Esophagus squamous epithelium (tissue), 5 donors: ENCODE measurements around the gene SLC17A5. TPM values are rescaled to one million over a fixed set of nuclear protein-coding genes. Genes with fewer than 3 reads are reported as not detected.

Experiments
- DNase-seq: peaks from one replicate; lab custom pipeline; 2025; lab: John Stamatoyannopoulos, UW
- H3K27ac ChIP-seq, 4 donors: fragments of 200-600 bp; sonication (generic); one replicate each; pipeline ENCODE4 v1.5.1; 2016 to 2019; ENCODE audit warnings: mild to moderate bottlenecking in 1 of 4
- H3K27me3 ChIP-seq, 4 donors: fragments of 200-600 bp; sonication (generic); 1 replicate in 3 of 4; 2 replicates in 1 of 4; pipeline versions ENCODE4 v1.5.1 to v1.6.0; 2017 to 2021; ENCODE audit warnings: antibody characterized with exemption in 1 of 4
- H3K36me3 ChIP-seq, 3 donors: fragments of 200-600 bp; sonication (generic); one replicate each; pipeline ENCODE4 v1.5.1; 2016 to 2019
- H3K4me1 ChIP-seq, 3 donors: fragments of 200-600 bp; sonication (generic); one replicate each; pipeline ENCODE4 v1.5.1; 2017 to 2019
- H3K4me3 ChIP-seq, 4 donors: fragments of 200-600 bp; sonication (generic); 1 replicate in 3 of 4; 2 replicates in 1 of 4; pipeline ENCODE4 v1.5.1; 2016 to 2019; ENCODE audit warnings: mild to moderate bottlenecking in 2 of 4, moderate library complexity in 1 of 4
- H3K9me3 ChIP-seq, 3 donors: fragments of 200-600 bp; sonication (generic); one replicate each; pipeline ENCODE4 v1.5.1; 2016 to 2019
- POLR2A ChIP-seq, 4 donors: fragments of 450-650 bp; IDR thresholded peaks; one replicate each; pipeline ENCODE4 v1.6.1; 2017; ENCODE audit warnings: antibody characterized with exemption in 4 of 4, mild to moderate bottlenecking in 4 of 4, moderate library complexity in 3 of 4
- WGBS, 2 donors: methylation state at CpG; one replicate each; pipeline ENCODE4 v1.1.5; 2018; 5-methylcytosine and 5-hydroxymethylcytosine counted together
- intact Hi-C: fragments of 100-400 bp; cut with DNase I; formaldehyde crosslinking; loops from one replicate; pipeline ENCODE4 v1.15.0; 2022
- total RNA-seq, 4 donors: library from RNA; depleted of rRNA; stranded (reverse); fragments of >200 nt; gene quantifications; one replicate each; pipeline ENCODE4 v1.1.0, GENCODE V29; 2016
- TF ChIP-seq, protein P1 (sequence below), 6 experiments: fragments of 450-650 bp in 4 of 6; fragments of 200-600 bp in 2 of 6; sonication (generic) in 2 of 6; IDR thresholded peaks; one replicate each; pipeline ENCODE4 v1.5.1; 2016 to 2019; ENCODE audit warnings: antibody characterized with exemption in 6 of 6, mild to moderate bottlenecking in 4 of 6, moderate library complexity in 4 of 6
- donor health status: DM: yes; HTN: yes; CAD: no.

The SLC17A5 gene
- total RNA-seq, 4 donors from 2014 or later = 6.7 to 13.7 (median 9.9) TPM

DNA sequence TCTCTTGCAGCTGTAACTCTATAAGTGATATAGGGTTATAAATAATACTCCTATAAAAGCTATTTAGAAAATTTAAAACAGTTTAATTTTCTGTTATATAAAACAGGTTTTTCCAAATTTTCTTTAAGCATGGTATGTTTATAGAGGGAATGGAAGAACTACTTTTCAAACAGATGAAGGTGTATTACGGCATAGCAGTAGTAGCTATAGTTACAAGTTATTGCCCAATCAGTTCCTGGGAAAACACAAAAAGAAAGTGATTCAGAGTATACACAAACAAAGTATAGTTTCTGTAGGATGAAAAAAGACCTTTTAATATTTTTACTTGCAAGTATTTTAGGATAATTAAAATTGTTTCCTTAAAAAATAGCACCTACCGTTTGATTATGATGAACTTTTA lies 9.8 kb downstream of the SLC17A5 start:
- Histone ChIP-seq H3K9me3 (no peaks in the 10 kb centered on the region), H3K27ac (no peak overlapping the region), H3K4me1 (peaks cover 0 to 21% (median 0%) of the 10 kb centered on the region in 3 donors), H3K27me3 (no peaks in the 10 kb centered on the region), H3K36me3 (peaks cover 0 to 44% (median 0%) of the 10 kb centered on the region in 3 donors), H3K4me3 (no peak overlapping the region)
- intact Hi-C loops = no loop called here
- WGBS, 2 donors = 48% methylated on average over 2 of the region's 2 CpGs
- no peak for DNase-seq
- TF ChIP-seq, protein P1, sequence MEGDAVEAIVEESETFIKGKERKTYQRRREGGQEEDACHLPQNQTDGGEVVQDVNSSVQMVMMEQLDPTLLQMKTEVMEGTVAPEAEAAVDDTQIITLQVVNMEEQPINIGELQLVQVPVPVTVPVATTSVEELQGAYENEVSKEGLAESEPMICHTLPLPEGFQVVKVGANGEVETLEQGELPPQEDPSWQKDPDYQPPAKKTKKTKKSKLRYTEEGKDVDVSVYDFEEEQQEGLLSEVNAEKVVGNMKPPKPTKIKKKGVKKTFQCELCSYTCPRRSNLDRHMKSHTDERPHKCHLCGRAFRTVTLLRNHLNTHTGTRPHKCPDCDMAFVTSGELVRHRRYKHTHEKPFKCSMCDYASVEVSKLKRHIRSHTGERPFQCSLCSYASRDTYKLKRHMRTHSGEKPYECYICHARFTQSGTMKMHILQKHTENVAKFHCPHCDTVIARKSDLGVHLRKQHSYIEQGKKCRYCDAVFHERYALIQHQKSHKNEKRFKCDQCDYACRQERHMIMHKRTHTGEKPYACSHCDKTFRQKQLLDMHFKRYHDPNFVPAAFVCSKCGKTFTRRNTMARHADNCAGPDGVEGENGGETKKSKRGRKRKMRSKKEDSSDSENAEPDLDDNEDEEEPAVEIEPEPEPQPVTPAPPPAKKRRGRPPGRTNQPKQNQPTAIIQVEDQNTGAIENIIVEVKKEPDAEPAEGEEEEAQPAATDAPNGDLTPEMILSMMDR (IDR thresholded peaks at IDR 0.05) = no peak
- no peak for TF ChIP-seq POLR2A (IDR thresholded peaks at IDR 0.05)

DNA sequence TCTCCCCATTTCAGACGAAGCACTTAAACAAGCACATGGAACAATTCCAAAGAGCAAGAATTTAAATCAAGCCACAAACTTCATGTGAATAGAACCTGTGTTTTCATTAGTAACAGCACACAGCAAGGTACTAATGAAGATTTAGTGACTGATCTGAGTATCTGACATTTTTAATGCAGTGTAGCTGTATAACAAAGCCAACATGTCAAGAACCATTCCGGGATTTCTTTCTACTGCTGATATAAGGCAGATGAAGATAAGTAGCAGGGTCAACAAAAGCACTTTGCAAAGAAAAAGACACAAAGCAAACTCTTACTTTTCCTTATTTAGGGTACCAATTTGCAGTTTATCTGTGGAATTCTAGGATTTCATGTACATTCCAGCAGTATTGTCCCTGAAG lies 11.3 kb downstream of the SLC17A5 start:
- intact Hi-C loops = no loop called here
- no peaks in the 10 kb centered on the region for H3K27me3 ChIP-seq
- peaks cover 0 to 47% (median 0%) of the 10 kb centered on the region in 3 donors for H3K36me3 ChIP-seq
- no peaks in the 10 kb centered on the region for H3K9me3 ChIP-seq
- no peak for DNase-seq
- H3K27ac ChIP-seq = no peak overlapping the region
- TF ChIP-seq, protein P1 (IDR thresholded peaks at IDR 0.05) = no peak
- TF ChIP-seq POLR2A (IDR thresholded peaks at IDR 0.05) = no peak
- 66 to 81% methylated on average over 2 of the region's 2 CpGs for whole genome bisulfite sequencing, 2 donors
- peaks cover 0 to 21% (median 0%) of the 10 kb centered on the region in 3 donors for H3K4me1 ChIP-seq
- H3K4me3 ChIP-seq = no peak overlapping the region

DNA sequence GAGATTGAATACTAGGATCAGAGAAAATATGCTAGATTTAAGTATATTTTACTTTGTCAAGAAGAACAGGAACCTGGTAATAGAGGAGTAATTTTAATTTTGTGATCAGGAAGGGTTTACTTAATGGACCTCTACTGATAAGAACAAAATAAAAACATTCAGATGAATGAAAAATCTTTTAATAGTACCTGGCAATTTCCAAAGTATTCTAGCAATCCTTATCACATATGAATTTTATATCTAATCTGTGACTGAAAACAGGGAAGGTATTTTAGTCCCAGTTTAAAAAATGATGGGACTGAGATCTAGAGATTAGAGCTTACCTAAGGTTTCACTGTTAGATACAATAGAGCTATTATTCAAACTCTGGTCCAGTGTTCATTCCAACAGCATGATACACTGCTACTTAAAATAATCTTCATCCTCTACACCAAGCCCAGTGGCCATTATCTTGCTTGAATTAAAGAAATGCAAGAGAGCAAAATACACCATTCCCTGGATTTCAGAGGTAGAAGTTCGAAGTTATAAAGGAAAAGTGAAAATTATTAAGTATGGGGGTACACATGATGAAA lies 13.5 kb downstream of the SLC17A5 start:
- no peak for DNase-seq
- H3K27ac ChIP-seq = no peak overlapping the region
- TF ChIP-seq, protein P1 (IDR thresholded peaks at IDR 0.05) = no peak
- TF ChIP-seq POLR2A (IDR thresholded peaks at IDR 0.05) = no peak
- WGBS, 2 donors = 82 to 100% methylated on average over 1 of the region's 1 CpG
- intact Hi-C loops = no loop called here
- H3K4me3 ChIP-seq = no peak overlapping the region
- H3K4me1 ChIP-seq = peaks cover 0 to 27% (median 0%) of the 10 kb centered on the region in 3 donors
- peaks cover 0 to 60% (median 0%) of the 10 kb centered on the region in 3 donors for H3K36me3 ChIP-seq
- no peaks in the 10 kb centered on the region for H3K9me3 ChIP-seq
- no peaks in the 10 kb centered on the region for H3K27me3 ChIP-seq

DNA sequence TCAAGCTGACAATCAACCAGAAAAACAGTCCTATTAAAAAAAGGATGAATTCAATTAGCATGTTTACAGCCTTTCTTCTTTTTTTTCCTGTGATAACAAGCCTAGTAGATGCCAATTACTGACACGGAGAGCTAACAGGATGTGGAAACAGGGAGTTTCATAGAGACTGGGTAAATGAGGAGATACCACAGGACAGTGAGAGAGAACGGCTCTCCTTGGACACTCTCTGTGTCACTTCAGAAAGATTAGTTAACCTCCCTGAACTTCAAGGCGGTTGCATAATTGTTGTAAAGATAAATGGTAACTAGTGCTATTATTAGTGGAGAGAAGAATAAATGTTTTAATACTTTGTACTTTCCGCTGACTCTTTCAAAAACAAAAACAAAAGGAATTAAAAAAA lies 14.8 kb downstream of the SLC17A5 start:
- intact Hi-C loops = no loop called here
- TF ChIP-seq, protein P1 (IDR thresholded peaks at IDR 0.05) = no peak
- no peak for TF ChIP-seq POLR2A (IDR thresholded peaks at IDR 0.05)
- Histone ChIP-seq H3K27me3 (no peaks in the 10 kb centered on the region), H3K27ac (no peak overlapping the region), H3K4me3 (no peak overlapping the region), H3K4me1 (peaks cover 0 to 20% (median 0%) of the 10 kb centered on the region in 3 donors), H3K36me3 (peaks cover 0 to 72% (median 0%) of the 10 kb centered on the region in 3 donors), H3K9me3 (no peaks in the 10 kb centered on the region)
- 67 to 75% methylated on average over 4 of the region's 4 CpGs for WGBS, 2 donors
- no peak for DNase-seq

DNA sequence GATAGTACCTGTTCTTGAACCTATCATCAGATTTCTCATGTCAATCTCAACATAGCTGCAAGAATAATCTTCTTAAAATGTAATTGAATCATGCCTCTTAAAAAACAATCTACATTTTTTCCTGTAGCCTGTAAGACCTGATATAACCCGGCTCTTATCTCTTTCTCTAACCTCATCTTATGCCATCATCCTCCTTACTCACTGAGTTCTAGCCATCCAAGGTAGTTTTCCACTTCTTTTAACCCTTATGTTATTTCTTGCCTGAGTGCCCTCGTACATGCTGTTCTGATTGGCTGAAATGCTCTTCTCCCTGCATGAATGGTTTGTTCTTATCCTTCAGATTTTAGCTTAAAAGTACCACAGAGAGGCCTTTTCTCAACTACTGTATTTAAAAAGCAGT lies 16.4 kb downstream of the SLC17A5 start:
- H3K27ac ChIP-seq = no peak overlapping the region
- DNase-seq = no peak
- no peak overlapping the region for H3K4me3 ChIP-seq
- intact Hi-C loops = no loop called here
- H3K27me3 ChIP-seq = no peaks in the 10 kb centered on the region
- TF ChIP-seq, protein P1 (IDR thresholded peaks at IDR 0.05) = no peak
- TF ChIP-seq POLR2A (IDR thresholded peaks at IDR 0.05) = no peak
- H3K36me3 ChIP-seq = peaks cover 0 to 89% (median 0%) of the 10 kb centered on the region in 3 donors
- H3K4me1 ChIP-seq = peaks cover 0 to 15% (median 0%) of the 10 kb centered on the region in 3 donors
- H3K9me3 ChIP-seq = no peaks in the 10 kb centered on the region
- WGBS, 2 donors = 89 to 97% methylated on average over 2 of the region's 2 CpGs
